T-cell (primary cell): ENCODE data around the gene MAGI3. TPM values are rescaled to one million over a fixed set of nuclear protein-coding genes. Genes with fewer than 3 reads are reported as not detected.

Source experiments
- ATAC-seq, 4 experiments: fragments of 200-7000 bp in 3 of 4; fragments of 150-1000 bp in 1 of 4; cut with Tn5 transposase; replicated peaks in 1 of 4; 1 replicate in 3 of 4; 2 replicates in 1 of 4; pipeline ENCODE4 v1.10.0; 2021; ENCODE audit warnings: moderate library complexity in 3 of 4, mild to moderate bottlenecking in 2 of 4, moderate number of reproducible peaks in 1 of 4
- CTCF ChIA-PET, 2 donors: fragments of 300-600 bp; sonication (Branson Sonifier 250); formaldehyde crosslinking; loops; one replicate each; lab custom pipeline; 2022; ENCODE audit warnings: antibody characterized with exemption in 2 of 2; lab: Charles Lee
- POLR2A ChIA-PET, 2 donors: fragments of 300-600 bp; sonication (Branson Sonifier 250); formaldehyde crosslinking; loops; one replicate each; lab custom pipeline; 2022; ENCODE audit warnings: antibody characterized with exemption in 2 of 2; lab: Charles Lee
- DNase-seq, 35 experiments: peaks; one replicate each; pipeline versions ENCODE4 v3.0.0 to v3.0.0-alpha.2; 2013 to 2023
- H3K27ac ChIP-seq: one replicate; pipeline ENCODE4 v1.5.1; 2013; ENCODE audit warnings: low read length
- H3K27me3 ChIP-seq, 2 experiments: replicated peaks in 1 of 2; 1 replicate in 1 of 2; 2 replicates in 1 of 2; pipeline versions ENCODE4 v1.6.1 to v1.7.0; 2013; ENCODE audit warnings: low read length in 1 of 2, mixed read lengths in 1 of 2; ENCODE audit not compliant: control insufficient read depth in 2 of 2, insufficient read depth in 2 of 2; ENCODE audit errors: extremely low read depth in 1 of 2
- H3K36me3 ChIP-seq, 2 donors: 1 replicate in 1 of 2; 2 replicates in 1 of 2; pipeline versions ENCODE4 v1.6.1 to v1.7.0; 2013; ENCODE audit warnings: low read length in 1 of 2; ENCODE audit not compliant: control insufficient read depth in 2 of 2, insufficient read depth in 1 of 2; ENCODE audit errors: extremely low read depth in 1 of 2
- H3K4me1 ChIP-seq, 2 experiments: 1 replicate in 1 of 2; 2 replicates in 1 of 2; pipeline versions ENCODE4 v1.6.1 to v1.7.0; 2013; ENCODE audit warnings: low read length in 2 of 2, mixed read lengths in 1 of 2; ENCODE audit not compliant: insufficient read depth in 2 of 2, control insufficient read depth in 1 of 2; ENCODE audit errors: extremely low read depth in 1 of 2
- H3K4me3 ChIP-seq, 2 donors: 1 replicate in 1 of 2; 2 replicates in 1 of 2; pipeline versions ENCODE4 v1.5.1 to v1.7.0; 2013; ENCODE audit warnings: mild to moderate bottlenecking in 2 of 2, low read length in 1 of 2, moderate library complexity in 1 of 2; ENCODE audit not compliant: control insufficient read depth in 1 of 2; ENCODE audit errors: extremely low read depth in 1 of 2
- H3K9me3 ChIP-seq: 2 replicates; pipeline ENCODE4 v1.7.0; 2013
- H3K27ac Mint-ChIP-seq, 2 donors: one replicate each; pipeline ENCODE4 v1.8.0; 2020 to 2021; ENCODE audit warnings: mild to moderate bottlenecking in 2 of 2, mixed read lengths in 2 of 2
- H3K27me3 Mint-ChIP-seq, 2 donors: one replicate each; pipeline ENCODE4 v1.8.0; 2021 to 2022; ENCODE audit warnings: mixed read lengths in 2 of 2
- H3K36me3 Mint-ChIP-seq: one replicate; pipeline ENCODE4 v1.8.0; 2021; ENCODE audit warnings: mixed read lengths
- H3K4me1 Mint-ChIP-seq, 3 donors: one replicate each; pipeline ENCODE4 v1.8.0; 2020 to 2022; ENCODE audit warnings: mixed read lengths in 3 of 3, mild to moderate bottlenecking in 1 of 3
- H3K4me3 Mint-ChIP-seq, 3 donors: one replicate each; pipeline ENCODE4 v1.8.0; 2020 to 2022; ENCODE audit warnings: mild to moderate bottlenecking in 3 of 3, mixed read lengths in 3 of 3, moderate library complexity in 3 of 3
- H3K9me3 Mint-ChIP-seq, 3 donors: one replicate each; pipeline ENCODE4 v1.8.0; 2020 to 2022; ENCODE audit warnings: mixed read lengths in 3 of 3
- WGBS: methylation state at CpG from one replicate; pipeline ENCODE4 v1.1.5; 2013; ENCODE audit warnings: missing lambda C conversion rate; ENCODE audit not compliant: insufficient coverage; 5-methylcytosine and 5-hydroxymethylcytosine counted together
- total RNA-seq, 35 experiments: library from RNA in 6 of 35; stranded (reverse) in 6 of 35; fragments of 120-200 nt in 1 of 35; gene quantifications; one replicate each; pipeline versions ENCODE4 v1.2.1 to v1.2.4 and lab custom pipeline; 2013 to 2026

Gene MAGI3
- total RNA-seq, 5 donors from 2014 or later (not counting 1 experiment from before 2014, with no cell fraction given), result 4.5 to 8.1 (median 5.6) TPM

GRCh38 chr1:113444857-113445256 is 54.5 kb downstream of the MAGI3 start:
- Mint-ChIP-seq H3K4me1 (peaks cover 0 to 2% (median 2%) of the 10 kb centered on the region in 3 donors), H3K27me3 (peaks cover 0 to 5% of the 10 kb centered on the region in 2 donors), H3K4me3 (no peak overlapping the region), H3K36me3 (peaks cover 9% of the 10 kb centered on the region), H3K27ac (no peak overlapping the region), H3K9me3 (peaks cover 6 to 15% (median 15%) of the 10 kb centered on the region in 3 donors)
- Histone ChIP-seq H3K27ac (no peak overlapping the region), H3K4me1 (no peaks in the 10 kb centered on the region), H3K36me3 (no peaks in the 10 kb centered on the region), H3K4me3 (no peak overlapping the region), H3K27me3 (no peaks in the 10 kb centered on the region), H3K9me3 (no peaks in the 10 kb centered on the region)
- CTCF ChIA-PET, result interaction anchor here in 1 of 2 donors (0.9 kb wide), 1 partner anchor 9 kb away, joined by 4 read pairs; no protein-coding TSS in a partner anchor
- POLR2A ChIA-PET, result no interaction called here
- DNase-seq, result no peak
- ATAC-seq, result no peak

- DNase-seq (no peak), ATAC-seq (no peak)
- POLR2A ChIA-PET, result no interaction called here
- Mint-ChIP-seq H3K9me3 (no peaks in the 10 kb centered on the region), H3K4me3 (no peak overlapping the region), H3K27ac (no peak overlapping the region), H3K4me1 (no peaks in the 10 kb centered on the region), H3K36me3 (peaks cover 3% of the 10 kb centered on the region), H3K27me3 (peaks cover 0 to 1% of the 10 kb centered on the region in 2 donors)
- no peaks in the 10 kb centered on the region for H3K4me1 ChIP-seq
- no CpG with 5 or more reads among the region's 1 CpG for WGBS
- no peaks in the 10 kb centered on the region for H3K27me3 ChIP-seq
- no peak overlapping the region for H3K27ac ChIP-seq
- no peak overlapping the region for H3K4me3 ChIP-seq
- CTCF ChIA-PET, result no interaction called here
- no peaks in the 10 kb centered on the region for H3K36me3 ChIP-seq
- H3K9me3 ChIP-seq, result no peaks in the 10 kb centered on the region
Measured at GRCh38 chr1:113451710-113452109, 61.4 kb downstream of the MAGI3 start.

- no peak overlapping the region for H3K27ac ChIP-seq
- peaks cover 3% of the 10 kb centered on the region for H3K36me3 Mint-ChIP-seq
- H3K27me3 Mint-ChIP-seq, result no peaks in the 10 kb centered on the region
- no peak overlapping the region for H3K4me3 ChIP-seq
- DNase-seq (peak in 9 of 35 experiments; percentile 0 to 43 (median 1)), ATAC-seq (peak in 1 of 4 experiments; percentile 49)
- H3K4me1 ChIP-seq, result no peaks in the 10 kb centered on the region
- H3K27ac Mint-ChIP-seq, result no peak overlapping the region
- H3K4me3 Mint-ChIP-seq, result no peak overlapping the region
- POLR2A ChIA-PET, result no interaction called here
- H3K36me3 ChIP-seq, result no peaks in the 10 kb centered on the region
- no peaks in the 10 kb centered on the region for H3K27me3 ChIP-seq
- no peaks in the 10 kb centered on the region for H3K9me3 Mint-ChIP-seq
- H3K4me1 Mint-ChIP-seq, result no peaks in the 10 kb centered on the region
- H3K9me3 ChIP-seq, result no peaks in the 10 kb centered on the region
- WGBS, result no CpG with 5 or more reads among the region's 2 CpGs
- CTCF ChIA-PET, result interaction anchor here (0.6 to 1.4 kb wide), 6 partner anchors 8 to 736 kb away, joined by 3 to 6 read pairs (median 3); no protein-coding TSS in a partner anchor
Measured at GRCh38 chr1:113452921-113453770, 62.8 kb downstream of the MAGI3 start.

- Histone ChIP-seq H3K27me3 (no peaks in the 10 kb centered on the region), H3K4me1 (no peaks in the 10 kb centered on the region), H3K27ac (no peak overlapping the region), H3K36me3 (no peaks in the 10 kb centered on the region), H3K9me3 (no peaks in the 10 kb centered on the region), H3K4me3 (no peak overlapping the region)
- Mint-ChIP-seq H3K27ac (no peak overlapping the region), H3K4me3 (no peak overlapping the region), H3K27me3 (no peaks in the 10 kb centered on the region), H3K9me3 (no peaks in the 10 kb centered on the region), H3K36me3 (peaks cover 3% of the 10 kb centered on the region), H3K4me1 (no peaks in the 10 kb centered on the region)
- WGBS, result no CpG with 5 or more reads among the region's 1 CpG
- POLR2A ChIA-PET, result no interaction called here
- ATAC-seq, result no peak
- CTCF ChIA-PET, result interaction anchor here (0.6 to 1.4 kb wide), 6 partner anchors 9 to 737 kb away, joined by 3 to 6 read pairs (median 3); no protein-coding TSS in a partner anchor
- no peak for DNase-seq
Measured at GRCh38 chr1:113453771-113454083, 63.4 kb downstream of the MAGI3 start.

GRCh38 chr1:113455374-113455773 is 65.1 kb downstream of the MAGI3 start:
- no peaks in the 10 kb centered on the region for H3K9me3 ChIP-seq
- H3K27me3 Mint-ChIP-seq, result no peaks in the 10 kb centered on the region
- H3K27ac ChIP-seq, result no peak overlapping the region
- H3K4me3 ChIP-seq, result no peak overlapping the region
- DNase-seq (no peak), ATAC-seq (no peak)
- H3K27me3 ChIP-seq, result no peaks in the 10 kb centered on the region
- H3K4me1 ChIP-seq, result no peaks in the 10 kb centered on the region
- peaks cover 9% of the 10 kb centered on the region for H3K36me3 Mint-ChIP-seq
- ChIA-PET POLR2A (no interaction called here), CTCF (no interaction called here)
- H3K9me3 Mint-ChIP-seq, result no peaks in the 10 kb centered on the region
- no peaks in the 10 kb centered on the region for H3K36me3 ChIP-seq
- no peaks in the 10 kb centered on the region for H3K4me1 Mint-ChIP-seq
- no CpG with 5 or more reads among the region's 1 CpG for WGBS
- no peak overlapping the region for H3K4me3 Mint-ChIP-seq
- H3K27ac Mint-ChIP-seq, result no peak overlapping the region

- POLR2A ChIA-PET, result no interaction called here
- no peak overlapping the region for H3K4me3 Mint-ChIP-seq
- H3K4me1 Mint-ChIP-seq, result no peaks in the 10 kb centered on the region
- no peaks in the 10 kb centered on the region for H3K36me3 ChIP-seq
- H3K27me3 Mint-ChIP-seq, result no peaks in the 10 kb centered on the region
- DNase-seq (no peak), ATAC-seq (no peak)
- H3K27me3 ChIP-seq, result no peaks in the 10 kb centered on the region
- H3K4me1 ChIP-seq, result no peaks in the 10 kb centered on the region
- no peak overlapping the region for H3K27ac ChIP-seq
- peaks cover 9% of the 10 kb centered on the region for H3K36me3 Mint-ChIP-seq
- WGBS, result 100% methylated on average over 1 of the region's 2 CpGs
- no peaks in the 10 kb centered on the region for H3K9me3 ChIP-seq
- CTCF ChIA-PET, result no interaction called here
- H3K27ac Mint-ChIP-seq, result no peak overlapping the region
- no peak overlapping the region for H3K4me3 ChIP-seq
- peaks cover 0 to 4% (median 0%) of the 10 kb centered on the region in 3 donors for H3K9me3 Mint-ChIP-seq
Measured at GRCh38 chr1:113456967-113457366, 66.7 kb downstream of the MAGI3 start.
